ENCODE data around the gene ENDOV.

Gene ENDOV

DNA sequence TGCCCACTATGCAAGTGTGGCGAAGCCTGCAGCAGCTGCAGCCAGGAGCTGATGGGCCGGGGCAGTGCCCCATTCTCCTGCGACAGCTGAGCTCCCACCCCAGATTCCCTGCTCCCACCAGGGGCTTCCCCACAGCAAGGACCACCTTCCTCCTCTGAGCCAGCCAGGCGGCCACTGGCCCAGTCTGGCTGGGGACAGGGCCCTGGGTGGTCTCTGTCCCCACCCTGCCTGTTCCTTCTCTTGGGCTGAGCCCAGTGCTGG, 67.0 kb downstream of the ENDOV start:
- in situ Hi-C loops (cut with HindIII; ENCODE audit: low sequenced_read_pairs): no loop called here
- no peak overlapping the region for H3K4me3 ChIP-seq (ENCODE audit: low read depth, low read length)
- DNase-seq (ENCODE audit: low read depth): no peak
- TF ChIP-seq, protein P1, sequence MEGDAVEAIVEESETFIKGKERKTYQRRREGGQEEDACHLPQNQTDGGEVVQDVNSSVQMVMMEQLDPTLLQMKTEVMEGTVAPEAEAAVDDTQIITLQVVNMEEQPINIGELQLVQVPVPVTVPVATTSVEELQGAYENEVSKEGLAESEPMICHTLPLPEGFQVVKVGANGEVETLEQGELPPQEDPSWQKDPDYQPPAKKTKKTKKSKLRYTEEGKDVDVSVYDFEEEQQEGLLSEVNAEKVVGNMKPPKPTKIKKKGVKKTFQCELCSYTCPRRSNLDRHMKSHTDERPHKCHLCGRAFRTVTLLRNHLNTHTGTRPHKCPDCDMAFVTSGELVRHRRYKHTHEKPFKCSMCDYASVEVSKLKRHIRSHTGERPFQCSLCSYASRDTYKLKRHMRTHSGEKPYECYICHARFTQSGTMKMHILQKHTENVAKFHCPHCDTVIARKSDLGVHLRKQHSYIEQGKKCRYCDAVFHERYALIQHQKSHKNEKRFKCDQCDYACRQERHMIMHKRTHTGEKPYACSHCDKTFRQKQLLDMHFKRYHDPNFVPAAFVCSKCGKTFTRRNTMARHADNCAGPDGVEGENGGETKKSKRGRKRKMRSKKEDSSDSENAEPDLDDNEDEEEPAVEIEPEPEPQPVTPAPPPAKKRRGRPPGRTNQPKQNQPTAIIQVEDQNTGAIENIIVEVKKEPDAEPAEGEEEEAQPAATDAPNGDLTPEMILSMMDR (IDR thresholded peaks at IDR 0.05; ENCODE audit: low read depth, low read length, missing control alignments): no peak

DNA sequence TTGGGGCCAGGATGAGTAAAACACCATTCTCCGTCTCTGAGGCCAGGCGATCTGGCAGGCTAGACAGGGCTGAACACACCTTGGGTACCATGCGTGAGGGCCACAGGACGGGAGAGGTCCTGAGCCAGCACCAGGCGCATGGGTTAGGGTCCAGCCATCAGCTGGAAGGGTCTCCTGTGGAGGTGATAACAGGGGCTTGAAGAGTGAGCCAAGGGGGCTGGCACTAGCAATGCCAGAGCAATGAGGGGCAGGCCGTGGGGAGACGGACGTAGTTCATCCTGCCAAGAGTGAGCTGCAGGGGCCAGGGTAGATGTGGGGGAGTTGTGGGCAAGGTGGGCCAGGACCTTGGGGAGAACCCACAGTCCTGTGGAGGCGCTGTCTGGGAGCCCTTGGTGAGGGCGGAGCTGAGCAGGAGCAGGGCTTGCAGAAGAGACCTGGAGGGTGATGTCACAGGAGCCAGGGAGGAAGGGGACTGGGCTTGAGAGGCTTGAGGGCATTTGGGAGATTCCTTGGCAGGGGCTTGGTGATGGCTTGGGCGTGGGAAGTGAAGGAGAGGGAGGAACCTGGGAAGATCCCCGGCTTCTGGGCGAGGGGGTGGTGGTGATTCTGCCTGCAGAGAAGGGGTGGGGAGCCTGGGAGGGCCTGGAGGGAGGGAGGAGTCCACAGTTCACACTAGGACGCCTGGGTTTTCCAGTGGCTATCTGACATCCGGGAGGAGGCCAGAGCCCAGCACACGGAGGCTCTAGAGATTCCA, 67.8 kb downstream of the ENDOV start:
- TF ChIP-seq, protein P1 (IDR thresholded peaks at IDR 0.05; ENCODE audit: low read depth, low read length, missing control alignments): no peak
- no peak overlapping the region for H3K4me3 ChIP-seq (ENCODE audit: low read depth, low read length)
- no peak for DNase-seq (ENCODE audit: low read depth)
- in situ Hi-C loops (cut with HindIII; ENCODE audit: low sequenced_read_pairs): no loop called here

DNA sequence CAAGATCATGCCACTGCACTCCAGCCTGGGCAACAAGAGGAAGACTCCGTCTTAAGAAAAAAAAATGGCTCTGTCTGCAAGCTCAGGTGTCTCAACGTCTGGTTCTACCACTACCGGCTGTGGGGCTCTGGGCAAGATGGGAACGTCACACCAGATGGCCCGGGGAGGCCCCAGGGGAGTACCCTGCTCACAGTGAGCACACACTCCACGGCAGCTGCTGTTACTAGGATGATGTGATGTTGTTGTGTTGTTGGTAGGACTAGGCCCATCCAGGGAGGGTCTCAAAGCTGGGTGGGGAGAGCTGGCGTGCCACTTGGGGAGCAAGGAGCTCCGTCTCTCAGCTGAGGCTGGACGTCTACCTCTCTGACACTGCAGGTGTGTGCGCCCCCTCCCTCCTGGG, 70.9 kb downstream of the ENDOV start:
- DNase-seq (ENCODE audit: low read depth): no peak
- in situ Hi-C loops (cut with HindIII; ENCODE audit: low sequenced_read_pairs): no loop called here
- TF ChIP-seq, protein P1 (IDR thresholded peaks at IDR 0.05; ENCODE audit: low read depth, low read length, missing control alignments): no peak
- H3K4me3 ChIP-seq (ENCODE audit: low read depth, low read length): no peak overlapping the region

DNA sequence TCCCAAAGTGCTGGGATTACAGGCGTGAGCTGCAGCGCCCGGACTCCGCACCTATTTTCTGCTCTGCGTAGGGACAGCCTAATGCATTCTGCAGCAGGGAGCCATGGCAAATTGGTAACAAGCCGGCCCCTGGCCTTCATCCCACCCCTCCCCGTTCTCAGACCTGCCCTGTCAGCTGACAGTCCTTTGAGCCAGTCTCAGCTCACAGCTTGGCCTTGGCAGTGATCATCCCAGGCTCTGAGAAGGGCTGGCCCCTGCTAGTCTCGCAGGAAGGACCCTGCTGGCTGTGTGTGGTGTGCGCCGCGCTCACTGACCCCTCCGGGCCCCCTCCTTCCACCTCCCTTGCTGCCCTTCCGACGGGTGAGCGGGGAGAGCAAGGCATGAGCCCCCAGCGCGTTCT, 71.7 kb downstream of the ENDOV start:
- in situ Hi-C loops (cut with HindIII; ENCODE audit: low sequenced_read_pairs): no loop called here

DNA sequence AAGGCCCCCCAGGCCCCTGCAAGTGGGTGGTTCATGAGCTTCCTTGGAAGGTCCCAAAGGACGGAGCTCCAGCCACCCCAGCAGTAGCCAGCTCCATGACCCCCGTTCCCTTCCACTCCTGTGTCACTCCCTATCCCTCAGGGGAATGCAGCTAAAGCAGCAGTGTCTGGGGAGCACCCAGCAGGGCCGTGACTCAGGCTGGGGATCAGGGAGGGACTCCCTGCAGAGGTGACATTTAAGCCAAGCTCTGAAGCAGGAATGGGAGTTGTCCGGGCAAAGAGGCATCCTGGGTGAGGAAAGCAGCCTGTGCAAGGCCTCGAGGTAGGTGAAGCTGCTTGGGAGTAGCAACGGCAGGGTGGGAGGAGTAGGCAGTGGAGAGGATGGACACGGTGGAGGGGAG, 72.5 kb downstream of the ENDOV start:
- DNase-seq (ENCODE audit: low read depth): no peak
- TF ChIP-seq, protein P1 (IDR thresholded peaks at IDR 0.05; ENCODE audit: low read depth, low read length, missing control alignments): no peak
- H3K4me3 ChIP-seq (ENCODE audit: low read depth, low read length): no peak overlapping the region
- in situ Hi-C loops (cut with HindIII; ENCODE audit: low sequenced_read_pairs): no loop called here

More for the DNA sequence above, 71.7 kb downstream of the ENDOV start:
- no peak overlapping the region for H3K4me3 ChIP-seq (ENCODE audit: low read depth, low read length)
- TF ChIP-seq, protein P1 (IDR thresholded peaks at IDR 0.05; ENCODE audit: low read depth, low read length, missing control alignments): no peak
- DNase-seq (ENCODE audit: low read depth): no peak
